ENCODE data around the gene KRT78. TPM values are rescaled to one million over a fixed set of nuclear protein-coding genes. Genes with fewer than 3 reads are reported as not detected.

The KRT78 gene
- total RNA-seq, 6 experiments from 2014 or later, result 0.30 TPM; not detected in 5

- TF ChIP-seq, protein P1, sequence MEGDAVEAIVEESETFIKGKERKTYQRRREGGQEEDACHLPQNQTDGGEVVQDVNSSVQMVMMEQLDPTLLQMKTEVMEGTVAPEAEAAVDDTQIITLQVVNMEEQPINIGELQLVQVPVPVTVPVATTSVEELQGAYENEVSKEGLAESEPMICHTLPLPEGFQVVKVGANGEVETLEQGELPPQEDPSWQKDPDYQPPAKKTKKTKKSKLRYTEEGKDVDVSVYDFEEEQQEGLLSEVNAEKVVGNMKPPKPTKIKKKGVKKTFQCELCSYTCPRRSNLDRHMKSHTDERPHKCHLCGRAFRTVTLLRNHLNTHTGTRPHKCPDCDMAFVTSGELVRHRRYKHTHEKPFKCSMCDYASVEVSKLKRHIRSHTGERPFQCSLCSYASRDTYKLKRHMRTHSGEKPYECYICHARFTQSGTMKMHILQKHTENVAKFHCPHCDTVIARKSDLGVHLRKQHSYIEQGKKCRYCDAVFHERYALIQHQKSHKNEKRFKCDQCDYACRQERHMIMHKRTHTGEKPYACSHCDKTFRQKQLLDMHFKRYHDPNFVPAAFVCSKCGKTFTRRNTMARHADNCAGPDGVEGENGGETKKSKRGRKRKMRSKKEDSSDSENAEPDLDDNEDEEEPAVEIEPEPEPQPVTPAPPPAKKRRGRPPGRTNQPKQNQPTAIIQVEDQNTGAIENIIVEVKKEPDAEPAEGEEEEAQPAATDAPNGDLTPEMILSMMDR (IDR thresholded peaks at IDR 0.05), result no peak
- Mint-ChIP-seq H3K4me3 (no peak overlapping the region), H3K27ac (no peak overlapping the region), H3K27me3 (ENCODE audit: insufficient read depth) (peaks cover 34% of the 10 kb centered on the region), H3K9me3 (no peaks in the 10 kb centered on the region), H3K4me1 (ENCODE audit: low read depth) (peaks cover 15% of the 10 kb centered on the region), H3K36me3 (ENCODE audit: low read depth) (no peaks in the 10 kb centered on the region)
- no peak for DNase-seq
Measured at GRCh38 chr12:52819731-52820510, 28.9 kb downstream of the KRT78 start.

DNA sequence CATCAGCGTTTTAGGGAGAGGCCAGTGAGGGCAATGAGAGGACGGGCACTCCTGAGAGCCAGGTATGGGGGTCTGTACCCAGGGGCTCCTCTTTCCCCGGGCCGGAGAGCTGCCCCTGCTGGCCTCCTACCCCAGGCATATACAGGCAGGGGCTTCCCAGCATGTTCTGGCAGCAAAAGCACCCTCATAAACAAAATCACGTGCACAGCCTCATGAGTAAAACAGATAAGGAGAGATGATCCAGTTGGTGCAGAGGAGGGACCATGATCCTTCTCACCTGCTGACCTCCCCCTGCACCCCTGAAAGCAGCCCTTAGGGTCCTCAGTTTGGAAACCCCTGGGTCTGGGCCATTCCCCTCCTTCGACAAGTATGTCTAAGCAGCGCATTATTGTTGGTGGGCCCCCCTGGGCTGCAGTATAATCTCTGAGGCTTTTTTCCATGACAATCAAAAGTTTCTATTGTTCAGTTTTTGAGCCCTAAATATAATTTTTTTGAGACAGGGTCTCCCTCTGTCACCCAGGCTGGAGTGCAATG lies 29.8 kb downstream of the KRT78 start:
- no peak for DNase-seq
- Mint-ChIP-seq H3K27me3 (ENCODE audit: insufficient read depth) (peaks cover 38% of the 10 kb centered on the region), H3K27ac (no peak overlapping the region), H3K4me1 (ENCODE audit: low read depth) (peaks cover 24% of the 10 kb centered on the region), H3K36me3 (ENCODE audit: low read depth) (no peaks in the 10 kb centered on the region), H3K9me3 (no peaks in the 10 kb centered on the region), H3K4me3 (no peak overlapping the region)
- TF ChIP-seq, protein P1 (IDR thresholded peaks at IDR 0.05), result no peak

DNA sequence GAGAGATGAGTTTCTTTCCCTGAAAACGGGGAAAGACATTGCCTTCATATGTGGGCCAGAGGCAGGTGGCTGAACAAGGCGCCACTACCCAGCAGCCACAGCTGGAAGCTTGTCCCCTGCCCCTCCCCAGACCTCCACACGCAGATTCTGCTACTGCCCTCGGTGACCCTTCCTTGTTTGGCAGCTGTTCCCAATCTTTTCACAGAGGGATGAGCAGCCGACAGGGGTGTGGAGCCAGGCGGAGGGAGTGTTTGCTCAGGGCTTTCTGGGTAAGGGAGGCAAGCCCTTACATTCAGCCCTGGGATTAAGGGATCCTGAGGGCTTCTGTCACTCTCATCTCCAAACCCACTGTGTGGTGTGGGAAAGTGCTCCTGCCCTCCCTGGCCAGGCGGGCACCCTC lies 30.4 kb downstream of the KRT78 start:
- Mint-ChIP-seq H3K4me1 (ENCODE audit: low read depth) (peaks cover 24% of the 10 kb centered on the region), H3K27me3 (ENCODE audit: insufficient read depth) (peaks cover 40% of the 10 kb centered on the region), H3K9me3 (no peaks in the 10 kb centered on the region), H3K4me3 (no peak overlapping the region), H3K36me3 (ENCODE audit: low read depth) (no peaks in the 10 kb centered on the region), H3K27ac (no peak overlapping the region)
- TF ChIP-seq, protein P1 (IDR thresholded peaks at IDR 0.05), result no peak
- no peak for DNase-seq

DNA sequence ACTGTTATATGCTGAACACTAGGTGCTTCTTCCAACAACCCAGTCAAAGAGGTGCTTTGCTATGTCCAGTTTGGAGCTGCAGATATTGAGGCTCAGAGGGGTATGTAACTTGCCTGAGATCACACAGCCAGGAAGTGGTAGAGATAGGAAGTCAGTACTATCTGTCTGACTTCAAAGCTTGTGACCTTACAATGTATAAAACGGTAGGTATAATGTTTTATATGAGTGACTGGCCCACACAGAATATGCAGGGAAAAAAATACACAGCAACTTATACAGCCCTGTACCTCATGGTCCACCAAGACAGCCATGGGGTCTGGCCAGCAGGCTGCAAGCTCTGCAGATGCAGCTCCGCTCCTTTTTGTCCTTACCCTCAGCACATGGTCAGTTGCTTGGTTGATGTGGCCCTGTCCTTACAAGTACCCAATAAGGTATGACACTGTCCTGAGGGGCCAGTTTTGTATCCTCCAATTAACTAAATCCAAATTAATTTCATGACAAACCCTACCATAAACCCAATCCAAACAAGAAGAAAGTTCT lies 31.0 kb downstream of the KRT78 start:
- H3K4me3 Mint-ChIP-seq, result no peak overlapping the region
- no peak overlapping the region for H3K27ac Mint-ChIP-seq
- H3K4me1 Mint-ChIP-seq (ENCODE audit: low read depth), result peaks cover 20% of the 10 kb centered on the region
- TF ChIP-seq, protein P1 (IDR thresholded peaks at IDR 0.05), result no peak
- DNase-seq, result no peak
- H3K27me3 Mint-ChIP-seq (ENCODE audit: insufficient read depth), result peaks cover 42% of the 10 kb centered on the region
- no peaks in the 10 kb centered on the region for H3K9me3 Mint-ChIP-seq
- no peaks in the 10 kb centered on the region for H3K36me3 Mint-ChIP-seq (ENCODE audit: low read depth)

DNA sequence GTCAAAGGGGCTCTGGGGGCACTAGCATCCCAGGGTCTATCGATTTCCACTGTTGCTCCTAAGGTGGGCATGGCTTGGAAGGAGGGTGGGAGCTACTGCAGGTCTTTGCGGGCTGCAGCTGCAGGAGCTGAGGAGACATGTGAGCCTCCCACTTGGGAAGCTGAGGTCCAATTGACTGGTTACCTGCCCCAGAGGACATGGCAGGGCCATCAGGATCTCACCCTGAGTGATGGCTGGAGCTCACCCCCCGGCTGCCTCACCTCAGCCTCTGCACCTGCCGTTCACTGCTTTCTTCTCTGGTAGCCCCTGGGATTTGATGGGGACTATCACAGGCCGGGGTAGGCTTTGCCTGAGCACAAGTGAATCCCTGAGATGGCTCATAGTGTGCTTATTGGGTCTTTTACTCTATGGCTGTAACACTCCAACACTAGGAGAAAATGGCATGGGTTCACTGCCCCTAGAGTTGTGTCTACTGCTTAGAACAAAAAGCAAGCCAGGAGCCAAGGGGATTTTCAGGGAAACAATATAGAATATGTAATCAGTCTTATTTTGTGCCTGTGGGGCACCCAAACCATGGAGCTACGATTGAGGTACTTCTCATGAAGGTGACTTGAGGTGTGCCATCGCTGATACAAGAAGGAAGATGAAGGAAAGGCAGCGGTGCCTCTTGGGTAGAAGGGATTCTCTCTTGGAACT lies 31.6 kb downstream of the KRT78 start:
- Mint-ChIP-seq H3K9me3 (no peaks in the 10 kb centered on the region), H3K4me3 (no peak overlapping the region), H3K27me3 (ENCODE audit: insufficient read depth) (peaks cover 45% of the 10 kb centered on the region), H3K36me3 (ENCODE audit: low read depth) (no peaks in the 10 kb centered on the region), H3K4me1 (ENCODE audit: low read depth) (peaks cover 14% of the 10 kb centered on the region), H3K27ac (no peak overlapping the region)
- TF ChIP-seq, protein P1 (IDR thresholded peaks at IDR 0.05), result no peak
- DNase-seq, result no peak
